HepG2 (cell line): ENCODE data around the gene ENPP7. TPM values are rescaled to one million over a fixed set of nuclear protein-coding genes. Genes with fewer than 3 reads are reported as not detected.
A peak's percentile ranks its signal among the peaks of the same experiment; 100 is the strongest.

Experiments
- FIP1L1 ChIP-seq: fragments of 200-400 bp; formaldehyde crosslinking; IDR thresholded peaks from 2 replicates; pipeline ENCODE4 v1.6.1; 2018; ENCODE audit warnings: low read depth, mild to moderate bottlenecking, low read length, moderate library complexity, borderline replicate concordance; ENCODE audit not compliant: insufficient read depth
- IRF9 ChIP-seq: sonication (generic); formaldehyde crosslinking; IDR thresholded peaks from 2 replicates; pipeline ENCODE4 v1.8.0; 2022; ENCODE audit warnings: missing genetic modification reagents, mild to moderate bottlenecking, borderline replicate concordance
- MEIS1 ChIP-seq: sonication (generic); formaldehyde crosslinking; IDR thresholded peaks from 2 replicates; pipeline ENCODE4 v1.9.0; 2021; ENCODE audit warnings: mild to moderate bottlenecking, missing genetic modification reagents, moderate library complexity, borderline replicate concordance
- SMARCE1 ChIP-seq: fragments of 450-650 bp; IDR thresholded peaks from 2 replicates; pipeline ENCODE4 v1.6.1; 2017; ENCODE audit warnings: borderline replicate concordance
- SNAPC4 ChIP-seq: sonication (generic); formaldehyde crosslinking; IDR thresholded peaks from 2 replicates; pipeline ENCODE4 v1.4.0; 2020; ENCODE audit warnings: mild to moderate bottlenecking, missing genetic modification reagents
- SRSF1 ChIP-seq: fragments of 200-400 bp; formaldehyde crosslinking; optimal IDR thresholded peaks from 2 replicates; pipeline ENCODE3; 2017; ENCODE audit warnings: mild to moderate bottlenecking, low read depth, low read length, moderate library complexity
- YEATS4 ChIP-seq: sonication (generic); formaldehyde crosslinking; IDR thresholded peaks from 2 replicates; pipeline ENCODE4 v1.4.0; 2020; ENCODE audit warnings: missing genetic modification reagents, borderline replicate concordance
- ZBTB3 ChIP-seq: sonication (generic); formaldehyde crosslinking; IDR thresholded peaks from 2 replicates; pipeline ENCODE4 v1.4.0; 2020; ENCODE audit warnings: low read depth, mild to moderate bottlenecking, moderate library complexity, missing genetic modification reagents, borderline replicate concordance
- ZFY ChIP-seq: sonication (generic); formaldehyde crosslinking; IDR thresholded peaks from 2 replicates; pipeline ENCODE4 v1.4.0; 2020; ENCODE audit warnings: missing genetic modification reagents
- ZKSCAN8 ChIP-seq: IDR thresholded peaks from 2 replicates; pipeline ENCODE4 v1.6.1; 2016; ENCODE audit warnings: borderline replicate concordance, missing genetic modification reagents, missing compliant biosample characterization
- ZMYM4 ChIP-seq: sonication (generic); formaldehyde crosslinking; IDR thresholded peaks from 2 replicates; pipeline ENCODE4 v1.8.1; 2023; ENCODE audit warnings: mild to moderate bottlenecking, missing genetic modification reagents
- ZNF263 ChIP-seq: sonication (generic); formaldehyde crosslinking; IDR thresholded peaks from 2 replicates; pipeline ENCODE4 v1.4.0; 2020; ENCODE audit warnings: missing genetic modification reagents
- ZNF484 ChIP-seq: sonication (generic); formaldehyde crosslinking; IDR thresholded peaks from 2 replicates; pipeline ENCODE4 v1.5.1; 2020; ENCODE audit warnings: mild to moderate bottlenecking, low read depth, missing genetic modification reagents, borderline replicate concordance
- ZNF766 ChIP-seq: sonication (generic); formaldehyde crosslinking; IDR thresholded peaks from 2 replicates; pipeline ENCODE4 v1.5.0; 2020; ENCODE audit warnings: missing genetic modification reagents, borderline replicate concordance
- ZNF768 ChIP-seq: sonication (generic); formaldehyde crosslinking; IDR thresholded peaks from 2 replicates; pipeline ENCODE4 v1.4.0; 2020; ENCODE audit warnings: missing genetic modification reagents
- polyA plus RNA-seq, 8 experiments: library from polyadenylated mRNA; depleted of rRNA in 3 of 8; stranded (reverse) in 7 of 8; unstranded in 1 of 8; fragments of >200 nt; fragmentation: Illumina TruSeq in 4 of 8; extraction: Trizol in 4 of 8; gene quantifications; 2 replicates each; pipeline versions ENCODE4 v1.2.1 to v1.2.3, GENCODE V29; 2011 to 2016; ENCODE audit warnings: low read depth in 4 of 8, missing spikeins in 1 of 8, mixed read lengths in 1 of 8; ENCODE audit not compliant: insufficient read depth in 1 of 8
- total RNA-seq, 5 experiments: library from RNA; depleted of rRNA; stranded (reverse); fragments of >200 nt; fragmentation: Illumina TruSeq; extraction: Trizol; gene quantifications; 2 replicates each; pipeline ENCODE4 v1.2.3, GENCODE V29; 2016; ENCODE audit warnings: low read depth in 1 of 5
- TF ChIP-seq, protein P1 (sequence below): sonication (generic); formaldehyde crosslinking; IDR thresholded peaks from 2 replicates; pipeline ENCODE4 v1.8.1; 2022; ENCODE audit warnings: low read depth, mild to moderate bottlenecking, missing genetic modification reagents
- TF ChIP-seq, protein P2 (sequence below): IDR thresholded peaks from 2 replicates; pipeline ENCODE4 v1.6.1; 2018; ENCODE audit warnings: missing genetic modification reagents
- TF ChIP-seq, protein P3 (sequence below): sonication (generic); formaldehyde crosslinking; conservative IDR thresholded peaks from 2 replicates; pipeline ENCODE4 v1.4.0; 2020; ENCODE audit warnings: missing genetic modification reagents

ENPP7 gene
- total and polyA plus RNA-seq, 2 of the 13 experiments (the other 11 are each of a cell fraction or from before 2014, with no cell fraction given): 1.1 to 2.2 TPM

DNA sequence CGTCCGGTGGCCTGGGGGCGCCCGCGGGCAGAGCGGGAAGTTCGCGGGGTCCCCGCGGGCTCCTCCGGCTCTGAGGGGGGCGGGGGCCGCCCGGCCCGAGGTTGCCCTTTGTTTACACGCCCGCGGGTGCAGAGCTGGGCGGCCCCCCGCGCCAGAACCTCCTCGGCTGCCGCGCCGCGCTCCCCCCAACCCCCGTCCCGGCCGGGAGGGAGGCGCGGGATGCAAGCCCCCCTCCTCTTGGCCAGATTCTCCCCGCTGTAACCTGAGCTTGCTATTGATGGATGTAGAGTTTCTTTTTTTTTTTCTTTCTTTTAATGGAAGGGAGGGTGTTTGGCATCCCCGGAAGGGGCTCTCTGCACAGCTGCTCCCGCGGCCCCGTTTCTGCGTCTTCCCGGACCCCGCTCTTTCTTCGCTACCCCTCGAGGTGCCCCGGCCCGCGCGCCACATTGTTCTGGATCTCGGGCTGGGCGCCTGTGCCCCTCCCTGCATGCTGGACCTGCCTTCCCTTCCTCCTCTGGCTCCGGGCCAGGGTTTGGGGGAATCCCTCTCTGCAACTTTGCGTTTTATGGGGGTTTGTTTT, 47.9 kb downstream of the ENPP7 start (continued):
- TF ChIP-seq SNAPC4 (CRISPR knock-in tag) (no peak), ZMYM4 (CRISPR knock-in tag) (no peak), IRF9 (CRISPR knock-in tag) (no peak), ZNF768 (CRISPR knock-in tag) (0 out of 2 replicates have a peak, but pooled peaks have one; percentile 3), ZNF766 (CRISPR knock-in tag) (no peak), ZBTB3 (no peak), YEATS4 (peak; percentile 46; the same call in 1 of the 2 replicates), MEIS1 (CRISPR knock-in tag) (no peak), ZKSCAN8 (no peak), FIP1L1 (no peak), SRSF1 (peak; percentile 12), SMARCE1 (no peak), ZNF263 (CRISPR knock-in tag) (0 out of 2 replicates have a peak, but pooled peaks have one; percentile 8), ZFY (0 out of 2 replicates have a peak, but pooled peaks have one; percentile 4), ZNF484 (CRISPR knock-in tag) (no peak)
- TF ChIP-seq, protein P1, sequence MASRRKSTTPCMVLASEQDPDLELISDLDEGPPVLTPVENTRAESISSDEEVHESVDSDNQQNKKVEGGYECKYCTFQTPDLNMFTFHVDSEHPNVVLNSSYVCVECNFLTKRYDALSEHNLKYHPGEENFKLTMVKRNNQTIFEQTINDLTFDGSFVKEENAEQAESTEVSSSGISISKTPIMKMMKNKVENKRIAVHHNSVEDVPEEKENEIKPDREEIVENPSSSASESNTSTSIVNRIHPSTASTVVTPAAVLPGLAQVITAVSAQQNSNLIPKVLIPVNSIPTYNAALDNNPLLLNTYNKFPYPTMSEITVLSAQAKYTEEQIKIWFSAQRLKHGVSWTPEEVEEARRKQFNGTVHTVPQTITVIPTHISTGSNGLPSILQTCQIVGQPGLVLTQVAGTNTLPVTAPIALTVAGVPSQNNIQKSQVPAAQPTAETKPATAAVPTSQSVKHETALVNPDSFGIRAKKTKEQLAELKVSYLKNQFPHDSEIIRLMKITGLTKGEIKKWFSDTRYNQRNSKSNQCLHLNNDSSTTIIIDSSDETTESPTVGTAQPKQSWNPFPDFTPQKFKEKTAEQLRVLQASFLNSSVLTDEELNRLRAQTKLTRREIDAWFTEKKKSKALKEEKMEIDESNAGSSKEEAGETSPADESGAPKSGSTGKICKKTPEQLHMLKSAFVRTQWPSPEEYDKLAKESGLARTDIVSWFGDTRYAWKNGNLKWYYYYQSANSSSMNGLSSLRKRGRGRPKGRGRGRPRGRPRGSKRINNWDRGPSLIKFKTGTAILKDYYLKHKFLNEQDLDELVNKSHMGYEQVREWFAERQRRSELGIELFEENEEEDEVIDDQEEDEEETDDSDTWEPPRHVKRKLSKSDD (CRISPR knock-in tag): 0 out of 2 replicates have a peak, but pooled peaks have one; percentile 35
- TF ChIP-seq, protein P2, sequence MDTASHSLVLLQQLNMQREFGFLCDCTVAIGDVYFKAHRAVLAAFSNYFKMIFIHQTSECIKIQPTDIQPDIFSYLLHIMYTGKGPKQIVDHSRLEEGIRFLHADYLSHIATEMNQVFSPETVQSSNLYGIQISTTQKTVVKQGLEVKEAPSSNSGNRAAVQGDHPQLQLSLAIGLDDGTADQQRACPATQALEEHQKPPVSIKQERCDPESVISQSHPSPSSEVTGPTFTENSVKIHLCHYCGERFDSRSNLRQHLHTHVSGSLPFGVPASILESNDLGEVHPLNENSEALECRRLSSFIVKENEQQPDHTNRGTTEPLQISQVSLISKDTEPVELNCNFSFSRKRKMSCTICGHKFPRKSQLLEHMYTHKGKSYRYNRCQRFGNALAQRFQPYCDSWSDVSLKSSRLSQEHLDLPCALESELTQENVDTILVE (CRISPR knock-in tag): no peak
- TF ChIP-seq, protein P3, sequence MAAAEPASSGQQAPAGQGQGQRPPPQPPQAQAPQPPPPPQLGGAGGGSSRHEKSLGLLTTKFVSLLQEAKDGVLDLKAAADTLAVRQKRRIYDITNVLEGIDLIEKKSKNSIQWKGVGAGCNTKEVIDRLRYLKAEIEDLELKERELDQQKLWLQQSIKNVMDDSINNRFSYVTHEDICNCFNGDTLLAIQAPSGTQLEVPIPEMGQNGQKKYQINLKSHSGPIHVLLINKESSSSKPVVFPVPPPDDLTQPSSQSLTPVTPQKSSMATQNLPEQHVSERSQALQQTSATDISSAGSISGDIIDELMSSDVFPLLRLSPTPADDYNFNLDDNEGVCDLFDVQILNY: no peak
